Naive thymus-derived CD4-positive, alpha-beta T cell (primary cell): ENCODE measurements around the gene CHST3. TPM values are rescaled to one million over a fixed set of nuclear protein-coding genes. Genes with fewer than 3 reads are reported as not detected.

Experiments used
- ATAC-seq: fragments of 150-1000 bp; cut with Tn5 transposase; 2 replicates; pipeline ENCODE4 v1.10.0; 2021; ENCODE audit warnings: mild to moderate bottlenecking, moderate library complexity
- CTCF ChIA-PET: fragments of 350-600 bp; sonication (Branson Sonifier 250); formaldehyde crosslinking; loops from one replicate; lab custom pipeline; 2021; ENCODE audit warnings: antibody characterized with exemption; lab: Charles Lee
- POLR2A ChIA-PET: fragments of 350-600 bp; sonication (Branson Sonifier 250); formaldehyde crosslinking; loops from one replicate; lab custom pipeline; 2021; ENCODE audit warnings: antibody characterized with exemption, inconsistent platforms; lab: Charles Lee
- DNase-seq, 9 donors: peaks; one replicate each; pipeline versions ENCODE4 v3.0.0 to v3.0.0-alpha.2; 2020 to 2022; ENCODE audit warnings: mixed read lengths in 1 of 9
- H3K27ac ChIP-seq: one replicate; pipeline ENCODE4 v1.7.0; 2013; ENCODE audit warnings: mild to moderate bottlenecking, low read depth, low read length, moderate library complexity
- H3K27me3 ChIP-seq, 2 donors: one replicate each; pipeline ENCODE4 v1.7.0; 2013; ENCODE audit warnings: low read length in 2 of 2, mild to moderate bottlenecking in 2 of 2, moderate library complexity in 2 of 2; ENCODE audit not compliant: control insufficient read depth in 2 of 2, insufficient read depth in 2 of 2
- H3K36me3 ChIP-seq, 3 experiments: 1 replicate in 2 of 3; 2 replicates in 1 of 3; pipeline ENCODE4 v1.7.0; 2013; ENCODE audit warnings: low read length in 3 of 3, mild to moderate bottlenecking in 3 of 3, moderate library complexity in 1 of 3; ENCODE audit not compliant: insufficient read depth in 3 of 3, control insufficient read depth in 2 of 3
- H3K4me1 ChIP-seq, 2 donors: one replicate each; pipeline ENCODE4 v1.7.0; 2013; ENCODE audit warnings: low read length in 2 of 2, mild to moderate bottlenecking in 2 of 2, moderate library complexity in 1 of 2; ENCODE audit not compliant: control insufficient read depth in 2 of 2, insufficient read depth in 2 of 2
- H3K4me3 ChIP-seq: 2 replicates; pipeline ENCODE4 v1.7.0; 2013; ENCODE audit warnings: mild to moderate bottlenecking, low read length
- H3K9me3 ChIP-seq, 3 experiments: 1 replicate in 2 of 3; 2 replicates in 1 of 3; pipeline ENCODE4 v1.7.0; 2013; ENCODE audit warnings: low read length in 3 of 3; ENCODE audit not compliant: control insufficient read depth in 2 of 3
- H3K27ac Mint-ChIP-seq, 9 donors: one replicate each; pipeline ENCODE4 v1.8.0; 2020 to 2022; ENCODE audit warnings: mixed read lengths in 9 of 9, mild to moderate bottlenecking in 8 of 9, moderate library complexity in 5 of 9, inconsistent platforms in 2 of 9
- H3K27me3 Mint-ChIP-seq, 5 donors: one replicate each; pipeline ENCODE4 v1.8.0; 2021 to 2022; ENCODE audit warnings: mixed read lengths in 5 of 5, mild to moderate bottlenecking in 1 of 5
- H3K36me3 Mint-ChIP-seq, 5 donors: one replicate each; pipeline ENCODE4 v1.8.0; 2020 to 2022; ENCODE audit warnings: mixed read lengths in 5 of 5, mild to moderate bottlenecking in 3 of 5, inconsistent platforms in 1 of 5
- H3K4me1 Mint-ChIP-seq, 7 donors: one replicate each; pipeline ENCODE4 v1.8.0; 2020 to 2022; ENCODE audit warnings: mixed read lengths in 7 of 7, mild to moderate bottlenecking in 3 of 7, inconsistent platforms in 1 of 7
- H3K4me3 Mint-ChIP-seq, 10 donors: one replicate each; pipeline ENCODE4 v1.8.0; 2020 to 2022; ENCODE audit warnings: mild to moderate bottlenecking in 10 of 10, mixed read lengths in 10 of 10, moderate library complexity in 6 of 10, inconsistent platforms in 2 of 10
- H3K9me3 Mint-ChIP-seq, 11 donors: one replicate each; pipeline ENCODE4 v1.8.0; 2020 to 2022; ENCODE audit warnings: mixed read lengths in 11 of 11, mild to moderate bottlenecking in 4 of 11, inconsistent platforms in 1 of 11, moderate library complexity in 1 of 11
- intact Hi-C, 2 donors: fragments of 100-400 bp; cut with micrococcal nuclease; formaldehyde crosslinking; loops; one replicate each; pipeline ENCODE4 v1.15.1; 2023
- polyA plus RNA-seq, 2 donors: library from polyadenylated mRNA; unstranded; fragments of 300-500 nt; fragmentation: Illumina TruSeq; gene quantifications; one replicate each; pipeline ENCODE4 v1.2.3, GENCODE V29; 2021
- total RNA-seq, 6 experiments: library from RNA in 5 of 6; stranded (reverse) in 5 of 6; gene quantifications; 1 replicate in 5 of 6; 2 replicates in 1 of 6; pipeline ENCODE4 v1.2.3 and lab custom pipeline; 2021 to 2026

CHST3 gene
- total and polyA plus RNA-seq, 7 experiments from 2014 or later, result 0.05 TPM; not detected in 6

DNA sequence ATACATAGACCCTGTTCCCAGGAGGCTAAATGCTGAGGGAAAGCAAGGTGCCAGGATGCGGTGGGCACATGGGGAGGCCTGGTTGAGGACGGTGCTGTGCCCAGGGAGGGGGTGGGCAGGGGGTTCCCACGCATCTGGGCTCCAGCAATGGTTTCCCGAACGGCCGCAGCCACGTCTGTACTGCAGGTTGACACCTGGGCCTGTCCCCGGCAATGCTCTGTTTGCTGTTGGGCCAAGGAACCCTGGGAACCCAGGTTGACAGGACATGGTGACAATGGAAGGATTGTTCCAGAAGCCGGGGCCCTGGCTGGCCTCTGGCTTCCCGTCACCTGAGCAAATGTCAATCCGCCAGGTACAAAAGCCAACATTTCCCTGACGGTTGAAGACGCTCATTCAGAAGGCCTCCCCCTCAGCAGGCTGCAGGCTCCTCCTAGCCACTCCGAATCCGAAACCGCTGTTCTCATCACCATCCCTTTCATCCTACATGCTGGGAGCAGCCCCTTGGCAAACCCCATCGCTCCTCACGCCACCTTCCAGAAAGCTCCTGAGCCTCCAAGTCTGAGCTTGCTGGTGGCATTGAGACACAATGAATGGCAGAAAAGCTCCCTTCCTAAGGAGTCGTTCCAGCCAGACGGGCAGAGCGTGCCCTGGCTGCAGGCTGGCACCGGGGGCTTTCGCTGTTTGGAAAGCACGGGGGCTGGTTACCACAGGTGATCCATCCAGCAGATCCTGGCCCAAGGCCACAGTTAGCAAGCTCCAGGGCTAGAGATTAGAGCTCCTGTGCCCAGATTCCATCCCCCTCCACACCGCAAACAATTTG, 92.9 kb downstream of the CHST3 start:
- ATAC-seq (no peak), DNase-seq (no peak)
- intact Hi-C loops, result no loop called here
- H3K4me3 Mint-ChIP-seq, result no peak overlapping the region
- peak overlapping the region in 6 of 9 donors; percentile 5 to 63 (median 34) for H3K27ac Mint-ChIP-seq
- ChIA-PET CTCF (interaction anchor here (0.6 to 0.9 kb wide), 3 partner anchors 8 to 45 kb away, joined by 3 to 4 read pairs (median 3); no protein-coding TSS in a partner anchor), POLR2A (interaction anchor here (0.6 to 1.3 kb wide), 7 partner anchors 9 to 194 kb away, joined by 3 to 5 read pairs (median 3); no protein-coding TSS in a partner anchor)
- Histone ChIP-seq H3K9me3 (no peaks in the 10 kb centered on the region), H3K27me3 (no peaks in the 10 kb centered on the region), H3K4me1 (no peaks in the 10 kb centered on the region), H3K27ac (no peak overlapping the region), H3K4me3 (no peak overlapping the region), H3K36me3 (peaks cover 0 to 14% (median 3%) of the 10 kb centered on the region in 3 experiments)
- peaks cover 0 to 7% (median 0%) of the 10 kb centered on the region in 5 donors for H3K36me3 Mint-ChIP-seq
- H3K27me3 Mint-ChIP-seq, result no peaks in the 10 kb centered on the region
- peaks cover 0 to 12% (median 0%) of the 10 kb centered on the region in 11 donors for H3K9me3 Mint-ChIP-seq
- H3K4me1 Mint-ChIP-seq, result peaks cover 0 to 29% (median 26%) of the 10 kb centered on the region in 7 donors

GRCh38 chr10:72058347-72058898, 94.2 kb downstream of the CHST3 start:
- peak overlapping the region in 1 of 10 donors; percentile 6 for H3K4me3 Mint-ChIP-seq
- H3K4me1 Mint-ChIP-seq, result peaks cover 0 to 32% (median 27%) of the 10 kb centered on the region in 7 donors
- intact Hi-C loops, result loop anchor here in 1 of 2 donors (2.0 kb wide), 1 partner anchor 28 kb away; no protein-coding TSS in a partner anchor

GRCh38 chr10:72058989-72059842, 95.0 kb downstream of the CHST3 start:
- Mint-ChIP-seq H3K9me3 (peaks cover 0 to 12% (median 0%) of the 10 kb centered on the region in 11 donors), H3K4me3 (peak overlapping the region in 4 of 10 donors; percentile 1 to 37 (median 5)), H3K27ac (peak overlapping the region; percentile 33 to 91 (median 78)), H3K36me3 (peaks cover 0 to 17% (median 2%) of the 10 kb centered on the region in 5 donors), H3K27me3 (no peaks in the 10 kb centered on the region), H3K4me1 (peaks cover 0 to 35% (median 27%) of the 10 kb centered on the region in 7 donors)
- ATAC-seq (peak; percentile 33), DNase-seq (no peak)
- H3K27ac ChIP-seq, result no peak overlapping the region
- H3K4me3 ChIP-seq, result no peak overlapping the region
- H3K4me1 ChIP-seq, result no peaks in the 10 kb centered on the region
- intact Hi-C loops, result loop anchor here in 1 of 2 donors (2.0 kb wide), 1 partner anchor 28 kb away; no protein-coding TSS in a partner anchor
- CTCF ChIA-PET, result interaction anchor here (0.6 to 1.6 kb wide), 4 partner anchors 10 to 634 kb away, joined by 3 to 6 read pairs (median 3); no protein-coding TSS in a partner anchor
- peaks cover 0 to 35% (median 23%) of the 10 kb centered on the region in 3 experiments for H3K36me3 ChIP-seq
- H3K9me3 ChIP-seq, result no peaks in the 10 kb centered on the region
- H3K27me3 ChIP-seq, result no peaks in the 10 kb centered on the region
- POLR2A ChIA-PET, result interaction anchor here (0.7 to 2.6 kb wide), 12 partner anchors 10 to 270 kb away, joined by 3 to 11 read pairs (median 4); partner anchors contain the start of gene ANAPC16

More at GRCh38 chr10:72058347-72058898, 94.2 kb downstream of the CHST3 start:
- H3K27me3 ChIP-seq, result no peaks in the 10 kb centered on the region
- DNase-seq, result no peak
- peaks cover 0 to 12% (median 0%) of the 10 kb centered on the region in 5 donors for H3K36me3 Mint-ChIP-seq
- ChIA-PET CTCF (interaction anchor here (0.9 to 1.6 kb wide), 3 partner anchors 10 to 68 kb away, joined by 3 to 6 read pairs (median 3); no protein-coding TSS in a partner anchor), POLR2A (interaction anchor here (0.8 to 1.3 kb wide), 5 partner anchors 15 to 189 kb away, joined by 3 to 4 read pairs (median 3); no protein-coding TSS in a partner anchor)
- no peaks in the 10 kb centered on the region for H3K9me3 ChIP-seq
- H3K9me3 Mint-ChIP-seq, result peaks cover 0 to 12% (median 0%) of the 10 kb centered on the region in 11 donors
- no peak overlapping the region for H3K4me3 ChIP-seq
- no peaks in the 10 kb centered on the region for H3K27me3 Mint-ChIP-seq
- peaks cover 0 to 27% (median 15%) of the 10 kb centered on the region in 3 experiments for H3K36me3 ChIP-seq
- H3K27ac ChIP-seq, result no peak overlapping the region
- no peaks in the 10 kb centered on the region for H3K4me1 ChIP-seq
- ATAC-seq, result peak; percentile 2
- peak overlapping the region in 8 of 9 donors; percentile 36 to 91 (median 77) for H3K27ac Mint-ChIP-seq

DNA sequence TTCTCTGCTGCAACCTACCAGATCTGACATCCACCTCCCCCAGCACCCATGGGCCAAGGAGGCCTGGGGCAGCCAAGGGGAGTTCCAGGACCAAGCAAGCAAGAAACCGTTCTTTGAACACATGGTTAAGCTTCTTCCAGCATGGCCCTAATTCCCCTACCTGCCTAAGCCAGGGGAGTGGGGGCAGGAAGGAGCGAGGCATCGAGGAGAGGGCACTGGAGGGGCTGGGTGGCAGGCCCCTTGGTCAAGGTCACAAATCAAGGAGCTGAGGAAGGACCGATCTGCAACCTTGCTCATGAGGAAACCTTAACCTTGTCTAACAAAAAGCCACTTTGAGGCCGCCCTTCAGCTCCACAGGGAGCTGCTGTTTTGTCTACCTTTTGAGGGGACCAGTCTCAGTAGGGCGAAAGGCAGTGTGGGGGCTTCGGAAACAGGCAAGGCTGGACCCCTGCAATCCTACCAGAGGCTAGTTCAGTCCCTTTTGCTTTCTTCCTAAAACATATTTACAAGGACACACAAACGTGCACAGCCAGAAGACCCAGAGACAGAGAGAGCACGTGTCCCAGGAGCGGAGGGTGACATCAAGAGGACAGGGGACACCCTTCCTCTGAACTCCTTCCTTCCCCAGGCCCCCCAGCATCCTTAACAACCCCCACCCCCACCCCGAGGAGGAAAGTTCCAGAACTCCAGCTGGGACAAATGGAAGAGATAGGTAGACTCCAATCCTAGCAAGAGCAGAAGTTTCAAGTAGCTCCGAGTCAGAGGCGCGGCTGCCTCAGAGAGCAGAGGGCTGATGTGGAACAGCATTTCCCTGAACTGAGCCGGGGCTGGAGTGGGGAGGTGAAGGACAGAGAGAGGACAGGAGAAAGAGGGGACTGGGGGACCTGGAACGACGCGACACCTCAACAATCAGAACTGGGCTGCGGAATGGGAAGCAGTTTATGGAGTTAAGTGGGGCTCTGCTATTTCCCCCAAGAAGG, 95.9 kb downstream of the CHST3 start:
- H3K27ac ChIP-seq, result no peak overlapping the region
- no peaks in the 10 kb centered on the region for H3K4me1 ChIP-seq
- Mint-ChIP-seq H3K36me3 (peaks cover 0 to 19% (median 4%) of the 10 kb centered on the region in 5 donors), H3K27ac (peak overlapping the region; percentile 34 to 91 (median 78)), H3K4me1 (peaks cover 0 to 37% (median 24%) of the 10 kb centered on the region in 7 donors), H3K9me3 (peaks cover 0 to 14% (median 0%) of the 10 kb centered on the region in 11 donors), H3K27me3 (no peaks in the 10 kb centered on the region), H3K4me3 (peak overlapping the region in 4 of 10 donors; percentile 3 to 64 (median 34))
- H3K4me3 ChIP-seq, result no peak overlapping the region
- DNase-seq (no peak), ATAC-seq (peak; percentile 26)
- POLR2A ChIA-PET, result interaction anchor here (0.7 to 3.0 kb wide), 13 partner anchors 9 to 269 kb away, joined by 3 to 11 read pairs (median 4); partner anchors contain the start of genes ANAPC16 and ASCC1
- intact Hi-C loops, result loop anchor here in 1 of 2 donors (2.0 to 5.0 kb wide), 4 partner anchors 19 to 277 kb away; partner anchors contain the start of genes ANAPC16 and ASCC1
- CTCF ChIA-PET, result interaction anchor here (0.5 to 3.4 kb wide), 5 partner anchors 11 to 635 kb away, joined by 3 to 16 read pairs (median 3); no protein-coding TSS in a partner anchor
- H3K9me3 ChIP-seq, result no peaks in the 10 kb centered on the region
- no peaks in the 10 kb centered on the region for H3K27me3 ChIP-seq
- peaks cover under 1 to 39% (median 24%) of the 10 kb centered on the region in 3 experiments for H3K36me3 ChIP-seq

DNA sequence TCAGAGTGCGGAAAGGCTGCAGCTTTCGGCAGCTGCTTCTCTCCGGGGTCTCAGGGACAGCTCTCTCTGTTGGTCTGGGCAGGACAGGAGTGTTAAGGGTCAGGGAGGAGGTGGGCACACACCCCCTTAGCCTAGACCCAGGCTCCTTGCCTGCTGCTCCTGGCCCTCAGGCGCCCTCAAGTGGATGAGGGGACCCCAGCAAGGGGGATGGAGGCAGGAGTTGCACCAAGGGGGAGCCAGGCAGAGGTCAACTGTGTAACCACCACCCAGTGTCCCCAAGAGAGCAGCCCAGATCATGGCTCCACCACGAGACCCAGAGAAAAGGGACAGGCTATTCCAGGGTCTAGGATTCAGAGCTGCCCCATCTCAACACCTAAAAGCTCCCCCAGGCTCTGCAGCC, 97.3 kb downstream of the CHST3 start:
- peak overlapping the region in 2 of 10 donors; percentile 32 to 66 for H3K4me3 Mint-ChIP-seq
- peaks cover 0 to 14% (median 0%) of the 10 kb centered on the region in 11 donors for H3K9me3 Mint-ChIP-seq
- H3K27me3 Mint-ChIP-seq, result no peaks in the 10 kb centered on the region
- no peaks in the 10 kb centered on the region for H3K4me1 ChIP-seq
- intact Hi-C loops, result loop anchor here in 1 of 2 donors (1.0 to 5.0 kb wide), 4 partner anchors 13 to 276 kb away; partner anchors contain the start of genes ANAPC16 and ASCC1
- peaks cover 0 to 37% (median 24%) of the 10 kb centered on the region in 7 donors for H3K4me1 Mint-ChIP-seq
- peak overlapping the region; percentile 34 to 91 (median 80) for H3K27ac Mint-ChIP-seq
- H3K4me3 ChIP-seq, result no peak overlapping the region
- CTCF ChIA-PET, result interaction anchor here (0.6 to 3.4 kb wide), 5 partner anchors 8 to 167 kb away, joined by 3 to 16 read pairs (median 5); no protein-coding TSS in a partner anchor
- peaks cover 4 to 31% (median 10%) of the 10 kb centered on the region in 5 donors for H3K36me3 Mint-ChIP-seq
- peaks cover 14 to 53% (median 37%) of the 10 kb centered on the region in 3 experiments for H3K36me3 ChIP-seq
- no peaks in the 10 kb centered on the region for H3K9me3 ChIP-seq
- POLR2A ChIA-PET, result interaction anchor here (0.7 to 3.0 kb wide), 6 partner anchors 8 to 260 kb away, joined by 3 to 11 read pairs (median 4); partner anchors contain the start of gene ASCC1
- ATAC-seq (peak; percentile 22), DNase-seq (no peak)
- H3K27ac ChIP-seq, result no peak overlapping the region
- H3K27me3 ChIP-seq, result no peaks in the 10 kb centered on the region
